ENCODE measurements around the gene HYKK. TPM values are rescaled to one million over a fixed set of nuclear protein-coding genes. Genes with fewer than 3 reads are reported as not detected.

HYKK gene
- total RNA-seq, 2 donors from 2014 or later, result 4.2 to 4.3 TPM

- intact Hi-C loops (cut with DNase I), result no loop called here
- no peak for DNase-seq (ENCODE audit: low spot score)
Observed at GRCh38 chr15:78573416-78573815, 66.0 kb downstream of the HYKK start.

DNA sequence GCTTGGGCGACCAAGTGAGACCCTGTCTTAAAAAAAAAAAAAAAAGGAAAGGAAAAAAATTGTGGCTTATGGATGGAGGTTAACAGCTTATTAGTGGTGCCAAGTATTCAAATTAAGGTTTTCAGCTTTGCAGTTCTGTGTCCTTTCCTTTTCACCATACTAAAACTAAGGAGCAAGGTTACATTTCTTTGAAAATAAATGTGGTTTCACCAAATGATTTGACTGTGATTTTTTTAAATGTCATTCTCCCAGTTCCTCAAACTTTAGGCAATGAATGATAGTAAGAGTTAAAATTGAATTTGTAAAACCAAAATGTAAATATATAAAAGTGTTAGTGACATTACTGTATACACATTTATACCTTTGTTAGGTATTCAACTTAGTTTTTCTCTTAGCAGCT, 67.6 kb downstream of the HYKK start:
- DNase-seq (ENCODE audit: low spot score), result no peak
- intact Hi-C loops (cut with DNase I), result no loop called here

Other genes with a start within 250 kb of the HYKK start
- 10 to 100 TPM; 22.3 to 56.4 TPM for gene DNAJA4, start 243.0 kb upstream of the HYKK start, total RNA-seq
- gene SKIC8, start 208.0 kb upstream of the HYKK start, total RNA-seq, result 10 to 100 TPM; 35.0 to 36.8 TPM
- not detected for gene CRABP1, start 167.2 kb upstream of the HYKK start, total RNA-seq
- gene IREB2, start 69.4 kb upstream of the HYKK start, total RNA-seq, result 10 to 100 TPM; 37.8 to 43.1 TPM
- gene PSMA4, start 32.9 kb downstream of the HYKK start, total RNA-seq, result 100 to 1,000 TPM; 120 to 144 TPM
- gene CHRNA5, start 57.9 kb downstream of the HYKK start, total RNA-seq, result 1 to 10 TPM in 1 of 2 donors, under 1 TPM in 1; 0.74 to 3.1 TPM
- not detected for gene CHRNA3, start 113.4 kb downstream of the HYKK start, total RNA-seq
- not detected for gene CHRNB4, start 133.6 kb downstream of the HYKK start, total RNA-seq

Measured in posterior vena cava (tissue), 2 donors.